GM18873 (cell line): ENCODE measurements around the gene CCDC107.
A peak's percentile ranks its signal among the peaks of the same experiment; 100 is the strongest.
"Not testable (repeated sequence)": the region's sequence is repeated elsewhere in the genome, so short reads cannot be mapped to it uniquely, and the experiment has no call there.

Source experiments
- ATAC-seq: cut with Tn5 transposase; IDR thresholded peaks from one replicate; pipeline ENCODE4 v1.9.1; 2021; ENCODE audit warnings: mild to moderate bottlenecking, moderate library complexity, moderate number of reproducible peaks; ENCODE audit not compliant: unreplicated experiment, low FRiP score

Gene CCDC107

DNA sequence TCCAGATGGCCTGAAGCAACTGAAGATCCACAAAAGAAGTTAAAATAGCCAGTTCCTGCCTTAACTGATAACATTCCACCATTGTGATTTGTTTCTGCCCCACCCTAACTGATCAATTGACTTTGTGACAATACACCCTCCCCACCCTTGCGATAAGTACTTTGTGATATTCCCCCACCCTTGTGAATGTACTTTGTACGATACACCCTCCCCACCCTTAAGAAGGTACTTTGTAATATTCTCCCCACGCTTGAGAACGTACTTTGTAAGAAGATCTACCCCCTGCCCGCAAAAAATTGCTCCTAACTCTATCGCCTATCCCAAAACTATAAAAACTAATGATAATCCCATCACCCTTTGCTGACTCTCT lies 21.2 kb upstream of the CCDC107 start:
- not testable (repeated sequence) for ATAC-seq

DNA sequence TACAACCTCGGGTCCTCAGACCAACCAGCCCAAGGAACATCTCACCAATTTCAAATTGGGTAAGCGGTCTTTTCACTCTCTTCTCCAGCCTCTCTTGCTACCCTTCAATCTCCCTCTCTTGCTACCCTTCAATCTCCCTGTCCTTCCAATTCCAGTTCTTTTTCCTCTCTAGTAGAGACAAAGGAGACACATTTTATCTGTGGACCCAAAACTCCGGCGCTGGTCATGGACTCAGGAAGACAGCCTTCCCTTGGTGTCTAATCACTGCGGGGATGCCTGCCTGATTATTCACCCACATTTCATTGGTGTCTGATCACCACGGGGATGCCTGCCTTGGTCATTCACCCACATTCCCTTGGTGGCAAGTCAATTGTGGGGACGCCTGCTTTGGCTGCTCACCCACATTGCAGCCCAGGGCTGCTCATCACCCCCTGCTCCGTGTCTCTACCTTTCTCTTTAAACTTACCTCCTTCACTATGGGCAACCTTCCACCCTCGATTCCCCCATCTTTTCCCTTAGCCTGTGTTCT lies 20.6 kb upstream of the CCDC107 start:
- ATAC-seq, result not testable (repeated sequence)

DNA sequence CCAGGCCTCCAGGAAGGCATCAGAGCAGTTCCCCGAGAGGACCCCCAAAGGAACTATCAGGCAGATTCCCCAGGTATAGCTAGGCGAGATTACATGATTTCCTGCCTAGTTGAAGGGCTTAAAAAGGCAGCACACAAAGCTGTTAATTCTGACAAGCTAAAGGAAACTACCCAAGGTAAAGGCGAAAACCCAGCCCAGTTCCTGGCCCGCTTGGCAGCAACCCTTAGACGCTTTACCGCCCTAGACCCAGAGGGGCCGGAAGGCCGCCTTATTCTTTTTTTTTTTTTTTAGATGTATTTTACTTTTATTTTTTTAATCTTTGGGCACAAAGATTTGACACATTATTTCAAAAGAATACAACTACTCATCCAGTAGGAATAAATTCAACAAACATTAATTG lies 19.3 kb upstream of the CCDC107 start:
- ATAC-seq, result not testable (repeated sequence)

DNA sequence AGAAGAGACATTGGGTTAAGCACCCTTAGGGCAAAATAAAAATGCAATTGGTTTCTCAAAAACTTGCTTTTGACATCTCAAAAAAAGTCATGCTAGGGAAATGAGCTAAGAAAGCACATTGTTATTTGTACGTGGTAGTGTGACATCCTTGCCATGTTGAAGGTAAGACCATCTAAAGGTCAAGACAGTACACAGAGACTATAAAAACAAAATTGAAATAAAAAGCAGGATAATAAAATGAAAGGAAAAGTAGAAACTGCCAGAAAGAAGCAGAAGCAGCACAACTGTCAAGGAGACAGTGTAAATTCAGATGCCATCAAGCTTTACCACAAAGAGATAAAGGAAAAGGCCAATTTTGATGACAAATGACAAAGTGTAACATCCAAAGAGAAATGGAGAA lies 18.9 kb upstream of the CCDC107 start:
- not testable (repeated sequence) for ATAC-seq

DNA sequence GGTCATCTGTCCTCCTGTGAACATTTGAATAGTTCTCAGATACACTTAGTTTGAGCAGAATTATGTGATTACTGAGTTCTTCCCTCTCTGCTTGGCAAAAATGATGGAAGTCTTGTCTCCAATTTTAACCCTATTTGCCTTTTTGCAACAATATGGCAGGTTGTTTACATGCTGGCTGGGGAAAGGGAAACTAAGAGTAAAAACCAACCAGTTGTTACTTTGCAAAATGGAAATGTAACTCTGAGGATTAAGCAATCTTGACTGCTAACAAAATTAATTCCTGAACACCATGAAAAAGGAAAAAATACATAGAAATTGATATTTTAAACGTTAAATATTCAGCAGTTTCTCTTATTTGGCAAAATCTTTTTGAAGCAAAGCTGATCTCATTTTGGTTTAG lies 18.5 kb upstream of the CCDC107 start:
- no peak for ATAC-seq

DNA sequence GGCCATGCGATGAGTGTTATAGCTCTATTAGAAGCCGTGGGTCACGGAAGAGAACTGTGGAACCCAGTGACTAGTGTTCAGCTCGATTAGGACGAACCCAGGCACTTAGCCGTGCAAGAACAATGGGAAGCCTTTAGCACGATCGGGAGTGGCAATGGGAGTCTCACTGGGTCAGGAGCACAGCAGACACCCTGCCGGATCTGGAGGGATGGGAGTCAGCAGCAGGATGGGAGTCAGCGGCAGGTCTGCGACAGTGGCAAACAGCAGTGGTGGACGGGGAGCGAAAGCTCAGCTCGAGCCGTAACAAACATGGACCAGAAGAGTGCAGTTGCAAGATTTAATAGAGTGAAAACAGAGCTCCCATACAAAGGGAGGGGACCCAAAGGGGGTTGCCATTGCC lies 17.7 kb upstream of the CCDC107 start:
- ATAC-seq, result not testable (repeated sequence)

DNA sequence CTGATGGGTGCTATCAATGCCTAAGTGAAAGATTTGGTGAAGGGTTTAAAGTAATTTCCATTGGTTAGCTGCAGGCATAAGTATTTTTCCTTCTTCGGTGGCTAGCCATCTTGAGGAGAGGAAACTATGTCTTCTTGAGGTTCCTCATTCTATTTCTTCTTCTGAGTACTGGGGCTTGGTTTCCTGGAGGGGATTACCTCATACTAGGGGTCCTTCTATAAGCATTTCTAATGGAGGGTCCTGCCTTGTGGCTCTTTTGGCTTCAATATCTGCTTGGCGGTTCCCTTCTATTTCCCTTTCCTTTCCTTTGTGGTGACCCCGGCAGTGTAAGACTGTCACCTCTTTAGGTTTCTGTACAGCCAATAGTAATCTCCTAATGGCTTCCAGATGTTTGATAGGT lies 16.6 kb upstream of the CCDC107 start:
- not testable (repeated sequence) for ATAC-seq

DNA sequence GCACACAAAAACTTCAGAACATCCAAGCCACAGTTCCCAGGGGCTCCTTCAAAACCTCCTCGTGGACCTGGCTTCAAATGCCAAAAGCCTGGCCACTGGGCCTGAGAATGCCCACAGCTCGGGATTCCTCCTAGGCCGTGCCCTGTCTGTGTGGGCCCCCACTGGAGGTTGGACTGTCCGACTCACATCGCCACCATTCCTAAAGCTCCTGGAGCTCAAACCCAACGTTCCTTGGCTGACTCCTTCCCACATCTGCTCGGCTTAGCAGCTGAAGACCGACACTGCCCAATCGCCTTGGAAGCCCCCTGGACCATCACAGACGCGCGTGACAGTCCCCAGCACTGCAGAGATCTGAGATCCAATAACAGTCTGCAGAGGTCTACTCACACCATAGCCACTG lies 15.0 kb upstream of the CCDC107 start:
- ATAC-seq, result no peak

DNA sequence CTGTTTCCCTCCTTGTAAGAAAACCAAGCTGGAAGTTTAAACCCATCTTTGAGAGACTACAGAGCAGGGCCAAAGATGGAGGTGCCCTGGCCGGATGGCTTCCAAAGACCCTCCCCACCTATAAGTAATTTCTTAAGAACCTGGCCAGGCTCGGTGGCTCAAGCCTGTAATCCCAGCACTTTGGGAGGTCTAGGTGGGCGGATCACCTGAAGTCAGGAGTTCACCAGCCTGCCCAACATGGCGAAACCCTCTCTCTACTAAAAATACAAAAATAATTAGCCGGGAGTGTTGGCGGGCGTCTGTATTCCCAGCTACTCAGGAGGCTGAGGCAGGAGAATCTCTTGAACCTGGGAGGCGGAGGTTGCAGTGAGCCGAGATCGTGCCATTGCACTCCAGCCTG lies 12.4 kb upstream of the CCDC107 start:
- not testable (repeated sequence) for ATAC-seq

DNA sequence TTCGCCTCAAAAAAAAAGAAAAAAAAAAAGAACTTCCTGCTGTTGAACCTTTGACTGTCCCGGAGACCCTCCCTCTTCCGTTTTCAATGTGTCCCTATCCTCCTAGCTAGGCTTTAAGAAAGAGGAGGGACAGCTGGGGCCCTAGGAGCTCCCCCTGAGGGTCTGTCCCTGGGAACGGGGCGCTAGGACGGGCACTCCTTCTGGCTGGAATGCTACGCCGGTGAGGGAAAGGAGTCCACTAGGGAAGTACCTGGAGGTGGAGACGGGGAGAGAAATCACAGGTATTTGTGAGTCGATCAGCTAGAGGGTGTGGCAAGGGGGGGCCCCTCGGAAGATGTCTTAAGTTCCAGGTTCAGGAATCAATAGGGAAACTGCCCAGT lies 11.9 kb upstream of the CCDC107 start:
- no peak for ATAC-seq

DNA sequence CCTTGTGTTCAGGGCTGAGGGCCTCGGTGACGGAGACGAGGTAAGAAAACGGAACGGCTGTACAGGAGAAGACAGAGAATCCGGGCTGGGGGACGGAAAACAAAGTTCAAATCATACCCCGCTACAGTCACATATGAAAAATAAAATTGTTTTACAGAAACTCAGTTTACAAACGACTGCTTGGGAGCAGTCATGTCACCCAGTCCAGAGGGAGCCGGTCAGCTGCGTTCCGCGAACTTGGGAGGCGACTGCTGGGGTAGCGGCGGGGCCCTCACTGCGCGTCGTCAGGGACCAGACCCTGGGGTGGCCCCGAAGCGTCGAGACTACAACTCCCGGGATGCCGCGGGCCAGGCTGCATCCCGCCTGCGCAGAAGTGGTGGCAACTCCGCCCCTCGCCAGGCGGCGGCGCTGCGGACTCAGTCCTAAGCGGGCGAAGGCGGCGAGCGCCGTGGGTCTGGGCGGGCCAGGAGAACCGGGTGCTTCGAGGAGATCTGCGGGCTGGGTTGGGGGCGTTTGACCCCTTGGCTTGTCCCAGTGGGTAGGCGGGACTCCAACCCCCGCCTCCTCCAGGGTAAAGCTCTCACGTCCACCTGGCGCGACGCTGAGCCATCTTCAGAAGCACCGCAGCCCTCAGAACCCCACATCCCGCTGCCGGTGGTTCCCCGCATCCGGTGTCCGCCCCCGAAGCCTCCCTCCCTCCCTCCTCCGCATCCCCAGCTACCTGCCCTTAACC lies 11.4 kb upstream of the CCDC107 start:
- peak; percentile 78 for ATAC-seq

DNA sequence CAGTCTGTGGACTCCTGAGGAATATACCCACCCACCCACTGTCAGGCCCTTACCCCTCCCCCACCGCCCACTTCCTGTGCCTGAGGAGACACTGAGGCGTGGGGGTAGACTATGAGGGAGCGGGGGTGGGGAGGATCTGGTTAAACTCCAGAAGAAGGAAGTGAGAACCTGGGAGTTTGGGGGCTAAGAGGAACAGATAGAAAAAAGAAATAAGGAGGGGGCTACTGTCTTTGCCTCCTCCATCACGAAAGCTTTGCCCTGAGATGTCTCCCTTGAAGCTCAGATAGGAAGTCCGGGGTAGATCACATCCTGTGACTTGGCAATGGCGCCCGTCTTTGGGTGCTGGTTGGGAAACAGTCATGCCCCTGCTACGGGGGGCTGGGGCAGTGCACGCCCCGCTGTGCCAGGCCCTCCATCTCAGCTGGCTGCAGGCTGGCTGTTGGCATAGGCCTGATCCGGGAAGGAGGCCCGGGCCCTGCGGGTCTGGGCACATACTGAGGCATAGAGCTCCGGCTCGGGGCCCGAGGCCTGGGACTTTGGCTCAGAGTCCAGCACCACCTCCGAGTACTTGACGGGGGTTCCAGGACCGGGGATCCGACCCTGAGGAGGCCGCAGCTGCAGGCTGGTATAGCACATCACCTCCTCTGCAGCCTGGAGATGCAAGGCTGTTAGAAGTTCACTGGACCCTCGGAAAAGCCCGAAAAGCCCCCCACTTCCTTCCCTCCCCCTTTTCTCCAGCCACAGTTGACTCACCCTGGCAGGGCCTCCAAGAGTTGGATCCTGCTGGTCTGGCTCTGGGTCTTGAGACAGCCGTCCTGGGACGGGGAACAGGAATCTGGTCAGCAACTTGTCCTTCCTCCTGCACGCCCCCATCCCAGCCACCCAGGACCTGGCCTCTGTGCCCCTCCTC lies 8.4 kb upstream of the CCDC107 start:
- no peak for ATAC-seq

DNA sequence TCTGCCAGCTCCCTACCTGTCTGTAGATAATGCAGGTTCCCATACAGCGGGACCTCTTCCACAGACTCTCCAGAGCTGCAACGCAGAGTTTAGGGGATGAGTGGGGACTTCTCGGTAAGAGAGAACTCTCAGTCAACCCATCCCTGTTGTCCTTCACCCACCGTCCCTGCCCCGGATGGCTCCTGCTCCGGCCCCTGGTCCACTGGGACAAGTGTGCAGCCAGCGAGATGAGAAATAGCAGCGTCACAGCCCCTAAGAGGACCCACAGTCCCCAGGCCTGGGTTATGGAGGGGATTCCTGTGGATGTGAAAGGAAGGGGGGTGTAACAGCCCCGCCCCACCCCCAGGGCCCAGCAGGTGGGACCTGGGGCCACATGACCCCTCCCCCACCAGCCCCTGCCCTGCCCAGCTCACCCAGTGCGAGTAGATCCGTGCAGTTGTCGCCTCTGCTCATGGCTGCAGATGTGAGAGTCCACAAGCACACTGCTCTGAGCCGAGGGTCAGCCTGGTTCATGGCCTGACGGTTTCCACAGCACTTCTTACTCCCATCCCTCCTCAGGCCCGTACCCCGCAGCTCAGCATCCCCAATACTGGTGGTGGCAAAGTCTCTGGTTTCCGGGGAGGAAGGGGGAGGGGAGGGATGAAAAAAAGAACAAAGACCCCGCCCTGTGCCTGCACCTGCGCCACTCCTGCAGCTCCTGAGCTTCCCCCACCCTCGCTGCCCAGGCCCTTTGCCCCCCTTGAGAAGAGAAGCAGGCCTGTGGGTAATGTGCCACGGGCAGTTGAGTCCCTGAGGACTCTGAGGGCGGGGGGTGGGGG lies 7.5 kb upstream of the CCDC107 start, which contains the start of gene SIT1:
TSS of gene SIT1 (minus strand) at position 591 of the 818 bp plus-strand sequence. CDS start at position 513, 78 bp downstream.
- ATAC-seq, result no peak

DNA sequence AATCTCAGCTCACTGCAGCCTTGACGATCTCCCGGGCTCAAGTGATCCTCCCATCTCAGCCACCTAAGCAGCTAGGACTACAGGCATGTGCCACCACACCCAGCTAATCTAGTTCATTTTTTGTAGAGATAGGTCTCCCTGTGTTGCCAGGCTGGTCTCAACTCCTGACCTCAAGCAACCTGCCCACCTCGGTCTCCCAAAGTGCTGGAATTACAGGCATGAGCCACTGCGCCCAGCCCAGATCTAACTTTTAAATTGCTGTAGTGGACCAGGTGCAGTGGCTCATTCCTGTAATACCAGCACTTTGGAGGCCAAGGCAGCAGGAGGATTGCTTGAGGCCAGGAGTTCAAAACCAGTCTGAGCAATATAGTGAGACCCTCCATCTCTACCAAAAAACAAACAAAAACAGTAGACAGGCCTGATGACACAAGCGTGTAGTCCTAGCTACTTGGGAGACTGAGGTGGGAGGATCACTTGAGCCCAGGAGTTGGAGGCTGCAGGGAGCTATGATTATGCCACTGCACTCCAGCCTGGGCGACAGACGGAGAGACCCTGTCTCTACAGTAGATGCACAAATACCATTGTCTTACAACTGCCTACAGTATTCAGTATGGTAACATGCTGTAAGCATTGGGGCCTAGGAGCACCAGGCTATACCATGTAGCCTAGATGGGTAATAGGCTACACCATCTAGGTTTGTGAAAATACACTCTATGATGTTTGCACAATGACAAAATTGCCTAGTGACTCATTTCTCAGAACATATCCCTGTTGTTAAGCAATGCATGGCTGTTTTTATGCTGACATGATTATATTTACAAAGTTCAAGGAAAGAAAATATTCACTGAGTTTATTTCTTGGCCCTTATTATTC lies 5.9 kb upstream of the CCDC107 start:
- no peak for ATAC-seq

DNA sequence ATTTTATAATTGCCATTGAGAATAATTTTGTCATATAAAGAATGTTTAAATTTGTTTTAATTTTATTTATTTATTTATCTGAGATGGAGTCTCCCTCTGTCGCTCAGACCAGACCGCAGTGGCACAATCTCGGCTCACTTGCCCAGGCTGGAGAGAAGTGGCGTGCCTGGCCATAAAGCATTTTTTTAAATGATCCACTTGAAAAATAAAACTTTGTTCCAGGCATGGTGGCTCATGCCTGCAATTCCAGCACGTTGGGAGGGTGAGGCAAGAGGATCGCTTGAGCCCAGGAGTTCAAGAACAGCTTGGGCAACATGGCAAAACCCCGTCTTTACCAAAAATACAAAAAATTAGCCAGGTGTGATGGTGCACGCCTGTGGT lies 5.3 kb upstream of the CCDC107 start:
- ATAC-seq, result no peak

DNA sequence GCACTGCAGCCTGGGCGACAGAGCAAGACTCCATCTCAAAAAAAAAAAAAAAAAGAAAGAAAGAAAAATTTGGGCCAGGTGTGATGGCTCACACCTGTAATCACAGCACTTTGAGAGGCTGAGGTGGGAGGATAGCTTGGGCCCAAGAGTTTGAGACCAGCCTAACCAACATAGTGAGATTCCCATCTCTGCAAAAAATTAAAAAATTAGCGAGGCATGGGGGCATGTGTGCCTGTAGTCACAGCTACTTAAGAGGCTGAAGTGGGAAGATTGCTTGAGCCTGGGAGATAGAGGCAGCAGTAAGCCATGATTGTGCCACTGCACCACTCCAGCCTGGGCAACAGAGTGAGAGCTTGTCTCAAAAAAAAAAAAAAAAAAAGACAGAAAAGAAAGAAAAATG lies 4.5 kb upstream of the CCDC107 start:
- ATAC-seq, result no peak

DNA sequence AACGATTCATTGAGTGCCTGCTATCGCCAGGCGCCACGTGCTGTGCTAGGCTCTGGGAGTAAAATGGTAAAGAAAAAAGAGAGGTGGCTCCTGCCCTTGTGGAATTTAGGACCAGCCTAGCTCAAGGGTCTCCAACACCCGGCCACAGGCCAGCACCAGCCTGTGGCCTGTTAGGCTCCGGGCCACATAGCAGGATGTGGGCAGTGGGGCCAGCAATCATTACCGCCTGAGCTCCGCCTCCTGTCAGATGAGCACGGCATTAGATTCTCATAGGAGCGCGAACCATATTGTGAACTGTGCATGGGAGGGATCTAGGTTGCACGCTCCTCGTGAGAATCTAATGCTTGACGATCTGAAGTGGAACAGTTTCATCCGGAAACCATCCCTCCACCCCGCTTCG lies 1.7 kb upstream of the CCDC107 start:
- no peak for ATAC-seq

DNA sequence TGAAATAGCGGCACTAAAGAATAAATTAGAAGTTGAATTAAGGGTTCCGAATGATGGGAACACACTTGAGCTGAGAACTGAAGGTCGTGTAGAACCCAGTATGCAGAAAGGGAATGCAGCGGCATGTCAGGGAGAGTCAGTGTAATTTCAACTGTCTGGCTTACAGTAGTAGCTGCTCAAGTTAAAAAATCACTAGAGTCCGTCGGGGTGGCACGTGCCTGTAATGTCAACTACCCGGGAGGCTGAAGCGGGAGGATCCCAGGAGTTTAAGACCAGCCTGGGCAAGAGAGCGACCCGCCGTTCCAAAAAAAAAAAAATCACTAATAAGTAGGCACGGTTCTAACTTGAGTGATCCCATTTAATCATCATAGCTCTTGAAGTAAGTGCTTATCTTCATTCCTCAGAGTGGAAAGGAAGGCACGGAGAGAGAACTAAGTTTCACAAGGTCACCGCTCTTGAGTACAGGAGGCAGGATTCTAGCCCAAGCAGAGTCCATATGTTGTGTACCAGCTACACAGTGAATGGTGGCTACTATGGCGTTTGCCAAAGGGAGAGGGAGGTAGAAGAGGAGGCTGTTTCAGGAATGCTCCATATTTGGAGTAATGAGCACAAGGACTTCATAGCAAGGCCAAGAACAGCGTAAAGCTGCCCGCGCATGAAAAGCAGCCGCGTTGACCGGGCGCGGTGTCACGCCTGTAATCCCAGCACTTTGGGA lies 1.1 kb upstream of the CCDC107 start:
- no peak for ATAC-seq

DNA sequence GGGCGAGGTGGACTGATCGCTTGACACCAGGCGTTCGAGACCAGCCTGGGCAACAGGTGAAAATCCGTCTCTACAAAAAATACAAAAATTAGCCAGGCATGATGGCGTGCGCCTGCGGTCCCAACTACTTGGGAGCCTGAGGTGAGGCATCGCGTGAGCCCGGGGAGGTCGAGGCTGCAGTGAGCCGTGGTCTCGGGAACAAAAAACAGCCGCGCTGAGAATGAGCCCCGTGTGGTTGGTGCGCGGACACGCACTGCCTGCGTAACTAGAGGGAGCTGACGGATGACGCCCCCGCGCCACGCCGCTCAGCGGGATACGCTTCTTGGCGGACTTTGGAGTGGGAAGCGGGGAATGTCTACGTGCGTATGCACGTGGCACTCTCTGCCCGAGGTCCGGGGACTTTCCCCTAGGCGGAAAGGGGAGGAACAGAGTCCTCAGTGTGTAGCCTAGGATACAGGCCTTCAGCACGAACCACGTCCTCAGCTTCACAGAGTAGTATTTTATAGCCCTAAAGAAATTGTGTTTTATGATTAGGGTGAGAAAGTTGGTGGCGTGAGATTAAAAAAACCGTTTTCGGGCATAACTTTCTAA lies 451 bp upstream of the CCDC107 start, which contains the start of gene RMRP:
TSS of gene RMRP (minus strand) at position 474 of the 591 bp plus-strand sequence.
- ATAC-seq, result peak; percentile 78
